Measurements from ENCODE around the gene SDF4. TPM values are rescaled to one million over a fixed set of nuclear protein-coding genes. Genes with fewer than 3 reads are reported as not detected.

SDF4 gene
- total RNA-seq, 1 experiment from 2014 or later: 254 TPM

- H3K36me3 ChIP-seq (ENCODE audit: low read depth, low read length): no peaks in the 10 kb centered on the region
- H3K9me2 ChIP-seq (replicated peaks; ENCODE audit: low read length): no peaks in the 10 kb centered on the region
- H3K4me3 ChIP-seq (ENCODE audit: low read length): no peak overlapping the region
- no peak for TF ChIP-seq EZH2 (IDR thresholded peaks at IDR 0.05; ENCODE audit: low read length, unreplicated experiment)
- no peak for TF ChIP-seq CTCF (conservative IDR thresholded peaks at IDR 0.05; ENCODE audit: low read depth, low read length)
- TF ChIP-seq EZH2phosphoT487 (IDR thresholded peaks at IDR 0.05; ENCODE audit: borderline replicate concordance, low read length): no peak
- intact Hi-C loops (cut with micrococcal nuclease): no loop called here
- ChIA-PET POLR2A (ENCODE audit: unreplicated experiment) (no interaction called here), CTCF (no interaction called here)
- H2AFZ ChIP-seq (ENCODE audit: low read length): no peak overlapping the region
- H3K9ac ChIP-seq (ENCODE audit: low read length): no peak overlapping the region
- peaks cover 19% of the 10 kb centered on the region for H3K4me1 ChIP-seq (ENCODE audit: insufficient read depth, low read length)
- H4K20me1 ChIP-seq (ENCODE audit: low read length): no peaks in the 10 kb centered on the region
- no peaks in the 10 kb centered on the region for H3K27me3 ChIP-seq (ENCODE audit: low read length)
- no peak overlapping the region for H3K4me2 ChIP-seq (ENCODE audit: low read length)
- DNase-seq: no peak
- H3K79me2 ChIP-seq (ENCODE audit: low read length): no peaks in the 10 kb centered on the region
- no peak for ATAC-seq
- no peaks in the 10 kb centered on the region for H3F3A ChIP-seq (ENCODE audit: low read length, unreplicated experiment)
- BruUV-seq (replicated peaks): no TSS peak
- H3K9me3 ChIP-seq (ENCODE audit: low read length): no peaks in the 10 kb centered on the region
- H3K27ac ChIP-seq (ENCODE audit: low read length): no peak overlapping the region
These were observed 11.5 kb upstream of the SDF4 start for GRCh38 chr1:1243266-1243660.

DNA sequence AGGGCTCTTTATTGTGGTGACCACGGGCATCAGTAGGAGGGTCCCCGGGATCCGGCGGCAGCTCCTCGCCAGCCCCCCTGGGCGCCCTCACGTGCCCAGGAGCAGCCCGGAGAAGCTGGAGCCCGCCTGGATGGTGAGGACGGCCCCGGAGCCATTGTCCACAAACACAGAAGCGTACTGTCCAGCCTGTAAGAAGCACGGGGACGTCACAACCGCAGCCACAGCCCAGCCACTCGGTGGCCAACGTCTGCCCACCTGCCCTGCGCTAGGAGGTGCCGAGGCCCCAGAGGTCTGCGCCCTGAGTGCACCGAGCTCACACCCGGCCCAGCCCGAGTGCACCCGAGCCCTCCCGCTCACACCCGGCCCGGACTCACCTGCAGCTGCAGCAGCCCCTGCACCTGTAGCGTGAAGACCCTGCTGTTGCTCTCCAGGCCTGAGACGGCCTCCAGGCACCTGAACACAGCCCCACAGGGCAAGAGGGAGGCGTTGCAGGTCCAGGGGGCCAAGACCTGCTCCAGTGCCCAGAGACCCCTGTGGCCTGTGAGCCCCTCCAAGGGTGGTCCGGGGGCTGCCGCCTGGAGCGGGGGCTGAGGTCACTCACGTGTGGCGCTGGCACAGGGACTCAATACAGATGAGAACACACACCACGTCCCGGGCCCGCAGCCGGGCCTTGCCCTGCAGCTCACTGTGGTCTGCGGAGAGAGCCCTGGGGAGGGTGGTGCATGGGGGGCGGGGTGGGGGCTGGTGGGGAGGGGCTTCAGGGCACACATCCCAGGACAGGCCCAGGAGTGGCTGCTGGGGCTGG is 10.9 kb upstream of the SDF4 start:
- H3K36me3 ChIP-seq (ENCODE audit: low read depth, low read length): no peaks in the 10 kb centered on the region
- H3K4me2 ChIP-seq (ENCODE audit: low read length): no peak overlapping the region
- no peaks in the 10 kb centered on the region for H3K9me3 ChIP-seq (ENCODE audit: low read length)
- peaks cover 25% of the 10 kb centered on the region for H3K4me1 ChIP-seq (ENCODE audit: insufficient read depth, low read length)
- DNase-seq (no peak), ATAC-seq (no peak)
- H3K27ac ChIP-seq (ENCODE audit: low read length): no peak overlapping the region
- H3K4me3 ChIP-seq (ENCODE audit: low read length): no peak overlapping the region
- no peaks in the 10 kb centered on the region for H3K27me3 ChIP-seq (ENCODE audit: low read length)
- H4K20me1 ChIP-seq (ENCODE audit: low read length): no peaks in the 10 kb centered on the region
- intact Hi-C loops (cut with micrococcal nuclease): no loop called here
- no peak overlapping the region for H2AFZ ChIP-seq (ENCODE audit: low read length)
- H3K79me2 ChIP-seq (ENCODE audit: low read length): no peaks in the 10 kb centered on the region
- H3K9me2 ChIP-seq (replicated peaks; ENCODE audit: low read length): no peaks in the 10 kb centered on the region
- BruUV-seq (replicated peaks): no TSS peak
- POLR2A ChIA-PET (ENCODE audit: unreplicated experiment): no interaction called here
- TF ChIP-seq CTCF (conservative IDR thresholded peaks at IDR 0.05; ENCODE audit: low read depth, low read length) (no peak), EZH2phosphoT487 (IDR thresholded peaks at IDR 0.05; ENCODE audit: borderline replicate concordance, low read length) (no peak)
- CTCF ChIA-PET: interaction anchor here (0.6 kb wide), 1 partner anchor 39 kb away, joined by 3 read pairs; no protein-coding TSS in a partner anchor
- H3K9ac ChIP-seq (ENCODE audit: low read length): no peak overlapping the region
- no peaks in the 10 kb centered on the region for H3F3A ChIP-seq (ENCODE audit: low read length, unreplicated experiment)

GRCh38 chr1:1241588-1242219 is 9.9 kb upstream of the SDF4 start:
- no peak overlapping the region for H3K27ac ChIP-seq (ENCODE audit: low read length)
- no peaks in the 10 kb centered on the region for H3K27me3 ChIP-seq (ENCODE audit: low read length)
- ATAC-seq (no peak), DNase-seq (no peak)
- no peaks in the 10 kb centered on the region for H3K9me2 ChIP-seq (replicated peaks; ENCODE audit: low read length)
- H3K79me2 ChIP-seq (ENCODE audit: low read length): no peaks in the 10 kb centered on the region
- no peak overlapping the region for H2AFZ ChIP-seq (ENCODE audit: low read length)
- CTCF ChIA-PET: interaction anchor here (0.6 kb wide), 1 partner anchor 40 kb away, joined by 3 read pairs; no protein-coding TSS in a partner anchor
- no peak overlapping the region for H3K4me2 ChIP-seq (ENCODE audit: low read length)
- intact Hi-C loops (cut with micrococcal nuclease): no loop called here
- no peaks in the 10 kb centered on the region for H3F3A ChIP-seq (ENCODE audit: low read length, unreplicated experiment)
- H3K4me1 ChIP-seq (ENCODE audit: insufficient read depth, low read length): peaks cover 34% of the 10 kb centered on the region
- no peak overlapping the region for H3K4me3 ChIP-seq (ENCODE audit: low read length)
- no peaks in the 10 kb centered on the region for H3K36me3 ChIP-seq (ENCODE audit: low read depth, low read length)
- TF ChIP-seq EZH2phosphoT487 (IDR thresholded peaks at IDR 0.05; ENCODE audit: borderline replicate concordance, low read length) (no peak), CTCF (conservative IDR thresholded peaks at IDR 0.05; ENCODE audit: low read depth, low read length) (no peak), EZH2 (IDR thresholded peaks at IDR 0.05; ENCODE audit: low read length, unreplicated experiment) (no peak)
- H4K20me1 ChIP-seq (ENCODE audit: low read length): no peaks in the 10 kb centered on the region
- POLR2A ChIA-PET (ENCODE audit: unreplicated experiment): interaction anchor here (0.6 kb wide), 1 partner anchor 34 kb away, joined by 11 read pairs; no protein-coding TSS in a partner anchor
- BruUV-seq (replicated peaks): no TSS peak
- no peak overlapping the region for H3K9ac ChIP-seq (ENCODE audit: low read length)
- H3K9me3 ChIP-seq (ENCODE audit: low read length): no peaks in the 10 kb centered on the region

Measured in PC-3 (cell line).